Testis (tissue), 2 donors: ENCODE data around the gene MRPL20.
"Not testable (repeated sequence)": the region's sequence is repeated elsewhere in the genome, so short reads cannot be mapped to it uniquely, and the experiment has no call there.

ENCODE experiments used
- POLR2A ChIP-seq: fragments of 450-650 bp; IDR thresholded peaks from one replicate; pipeline ENCODE4 v1.6.1; 2017; ENCODE audit warnings: antibody characterized with exemption, mild to moderate bottlenecking, moderate library complexity
- TF ChIP-seq, protein P1 (sequence below), 3 experiments: fragments of 450-650 bp in 2 of 3; fragments of 200-600 bp in 1 of 3; sonication (generic) in 1 of 3; IDR thresholded peaks; one replicate each; pipeline ENCODE4 v1.5.1; 2016 to 2019; ENCODE audit warnings: antibody characterized with exemption in 3 of 3, mild to moderate bottlenecking in 2 of 3, moderate library complexity in 1 of 3

DNA sequence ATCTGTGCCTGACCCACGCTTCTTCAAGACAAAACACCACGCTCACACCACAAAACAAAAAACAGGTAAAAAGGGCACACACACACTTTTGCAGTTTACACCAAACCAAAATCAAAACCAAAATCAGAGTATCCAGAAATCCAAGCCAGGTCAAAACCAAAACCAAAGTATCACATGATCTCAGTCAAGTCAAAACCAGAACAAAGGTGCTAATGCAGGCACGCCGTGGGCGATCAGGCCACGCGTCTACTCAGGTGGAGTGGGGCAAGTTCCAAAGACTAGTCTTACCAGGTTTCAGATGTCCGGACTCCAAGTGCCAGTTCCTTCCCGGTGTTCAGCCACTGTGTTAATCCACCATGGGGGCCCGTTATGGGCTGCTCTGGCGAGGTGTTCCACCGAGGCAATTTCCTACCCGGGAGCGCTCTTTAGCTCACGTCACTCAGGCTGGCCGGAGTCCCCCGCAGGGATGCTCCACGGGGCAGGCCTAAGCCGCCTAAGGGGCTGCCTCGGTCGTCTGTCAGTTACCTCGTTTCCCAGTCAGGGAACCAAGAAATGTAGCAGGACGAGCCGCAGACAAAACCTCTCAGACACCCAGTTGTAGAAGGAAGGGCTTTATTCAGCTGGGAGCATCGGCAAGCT is 10.9 kb upstream of the MRPL20 start:
- TF ChIP-seq, protein P1, sequence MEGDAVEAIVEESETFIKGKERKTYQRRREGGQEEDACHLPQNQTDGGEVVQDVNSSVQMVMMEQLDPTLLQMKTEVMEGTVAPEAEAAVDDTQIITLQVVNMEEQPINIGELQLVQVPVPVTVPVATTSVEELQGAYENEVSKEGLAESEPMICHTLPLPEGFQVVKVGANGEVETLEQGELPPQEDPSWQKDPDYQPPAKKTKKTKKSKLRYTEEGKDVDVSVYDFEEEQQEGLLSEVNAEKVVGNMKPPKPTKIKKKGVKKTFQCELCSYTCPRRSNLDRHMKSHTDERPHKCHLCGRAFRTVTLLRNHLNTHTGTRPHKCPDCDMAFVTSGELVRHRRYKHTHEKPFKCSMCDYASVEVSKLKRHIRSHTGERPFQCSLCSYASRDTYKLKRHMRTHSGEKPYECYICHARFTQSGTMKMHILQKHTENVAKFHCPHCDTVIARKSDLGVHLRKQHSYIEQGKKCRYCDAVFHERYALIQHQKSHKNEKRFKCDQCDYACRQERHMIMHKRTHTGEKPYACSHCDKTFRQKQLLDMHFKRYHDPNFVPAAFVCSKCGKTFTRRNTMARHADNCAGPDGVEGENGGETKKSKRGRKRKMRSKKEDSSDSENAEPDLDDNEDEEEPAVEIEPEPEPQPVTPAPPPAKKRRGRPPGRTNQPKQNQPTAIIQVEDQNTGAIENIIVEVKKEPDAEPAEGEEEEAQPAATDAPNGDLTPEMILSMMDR (IDR thresholded peaks at IDR 0.05), result not testable (repeated sequence)
- not testable (repeated sequence) for TF ChIP-seq POLR2A
